Esophagus squamous epithelium (tissue), 4 donors: Measurements from ENCODE around the gene LDLRAD2.

ENCODE experiments used
- POLR2A ChIP-seq, 4 donors: fragments of 450-650 bp; IDR thresholded peaks; one replicate each; pipeline ENCODE4 v1.6.1; 2017; ENCODE audit warnings: antibody characterized with exemption in 4 of 4, mild to moderate bottlenecking in 4 of 4, moderate library complexity in 3 of 4
- TF ChIP-seq, protein P1 (sequence below), 6 experiments: fragments of 450-650 bp in 4 of 6; fragments of 200-600 bp in 2 of 6; sonication (generic) in 2 of 6; IDR thresholded peaks; one replicate each; pipeline ENCODE4 v1.5.1; 2016 to 2019; ENCODE audit warnings: antibody characterized with exemption in 6 of 6, mild to moderate bottlenecking in 4 of 6, moderate library complexity in 4 of 6

DNA sequence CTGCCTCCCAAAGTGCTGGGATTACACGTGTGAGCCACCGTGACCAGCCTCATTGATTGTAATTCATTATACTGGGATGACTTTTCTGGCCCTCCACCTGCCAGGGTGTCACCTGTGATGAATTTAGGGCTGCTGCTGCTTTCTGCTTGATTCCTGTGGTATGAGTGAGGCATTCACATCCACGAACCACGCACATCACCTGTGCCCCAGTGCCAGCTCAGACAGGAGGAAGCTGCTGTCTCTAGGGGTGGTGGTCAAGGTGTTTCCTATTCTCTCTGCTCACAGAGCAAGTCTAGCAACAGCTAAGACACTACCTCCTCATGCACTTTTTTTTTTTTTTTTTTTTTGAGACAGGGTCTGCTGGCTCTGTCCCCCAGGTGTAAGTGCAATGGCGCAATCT, 12.3 kb upstream of the LDLRAD2 start:
- TF ChIP-seq, protein P1, sequence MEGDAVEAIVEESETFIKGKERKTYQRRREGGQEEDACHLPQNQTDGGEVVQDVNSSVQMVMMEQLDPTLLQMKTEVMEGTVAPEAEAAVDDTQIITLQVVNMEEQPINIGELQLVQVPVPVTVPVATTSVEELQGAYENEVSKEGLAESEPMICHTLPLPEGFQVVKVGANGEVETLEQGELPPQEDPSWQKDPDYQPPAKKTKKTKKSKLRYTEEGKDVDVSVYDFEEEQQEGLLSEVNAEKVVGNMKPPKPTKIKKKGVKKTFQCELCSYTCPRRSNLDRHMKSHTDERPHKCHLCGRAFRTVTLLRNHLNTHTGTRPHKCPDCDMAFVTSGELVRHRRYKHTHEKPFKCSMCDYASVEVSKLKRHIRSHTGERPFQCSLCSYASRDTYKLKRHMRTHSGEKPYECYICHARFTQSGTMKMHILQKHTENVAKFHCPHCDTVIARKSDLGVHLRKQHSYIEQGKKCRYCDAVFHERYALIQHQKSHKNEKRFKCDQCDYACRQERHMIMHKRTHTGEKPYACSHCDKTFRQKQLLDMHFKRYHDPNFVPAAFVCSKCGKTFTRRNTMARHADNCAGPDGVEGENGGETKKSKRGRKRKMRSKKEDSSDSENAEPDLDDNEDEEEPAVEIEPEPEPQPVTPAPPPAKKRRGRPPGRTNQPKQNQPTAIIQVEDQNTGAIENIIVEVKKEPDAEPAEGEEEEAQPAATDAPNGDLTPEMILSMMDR (IDR thresholded peaks at IDR 0.05) = no peak
- TF ChIP-seq POLR2A (IDR thresholded peaks at IDR 0.05) = no peak
